Skin epidermis (tissue), 12 donors: ENCODE data around the gene CATSPER2.
"Not testable (repeated sequence)": the region's sequence is repeated elsewhere in the genome, so short reads cannot be mapped to it uniquely, and the experiment has no call there.

ENCODE experiments used
- H3K27ac ChIP-seq, 21 experiments: fragments of 200-600 bp; sonication (generic) in 11 of 21; one replicate each; pipeline ENCODE4 v1.5.0; 2020; ENCODE audit warnings: mild to moderate bottlenecking in 3 of 21, inconsistent platforms in 2 of 21, moderate library complexity in 2 of 21
- H3K4me3 ChIP-seq, 7 experiments: fragments of 200-600 bp; sonication (generic) in 2 of 7; one replicate each; pipeline ENCODE4 v1.5.0; 2020; ENCODE audit warnings: inconsistent platforms in 2 of 7, mild to moderate bottlenecking in 2 of 7, moderate library complexity in 1 of 7

CATSPER2 gene

DNA sequence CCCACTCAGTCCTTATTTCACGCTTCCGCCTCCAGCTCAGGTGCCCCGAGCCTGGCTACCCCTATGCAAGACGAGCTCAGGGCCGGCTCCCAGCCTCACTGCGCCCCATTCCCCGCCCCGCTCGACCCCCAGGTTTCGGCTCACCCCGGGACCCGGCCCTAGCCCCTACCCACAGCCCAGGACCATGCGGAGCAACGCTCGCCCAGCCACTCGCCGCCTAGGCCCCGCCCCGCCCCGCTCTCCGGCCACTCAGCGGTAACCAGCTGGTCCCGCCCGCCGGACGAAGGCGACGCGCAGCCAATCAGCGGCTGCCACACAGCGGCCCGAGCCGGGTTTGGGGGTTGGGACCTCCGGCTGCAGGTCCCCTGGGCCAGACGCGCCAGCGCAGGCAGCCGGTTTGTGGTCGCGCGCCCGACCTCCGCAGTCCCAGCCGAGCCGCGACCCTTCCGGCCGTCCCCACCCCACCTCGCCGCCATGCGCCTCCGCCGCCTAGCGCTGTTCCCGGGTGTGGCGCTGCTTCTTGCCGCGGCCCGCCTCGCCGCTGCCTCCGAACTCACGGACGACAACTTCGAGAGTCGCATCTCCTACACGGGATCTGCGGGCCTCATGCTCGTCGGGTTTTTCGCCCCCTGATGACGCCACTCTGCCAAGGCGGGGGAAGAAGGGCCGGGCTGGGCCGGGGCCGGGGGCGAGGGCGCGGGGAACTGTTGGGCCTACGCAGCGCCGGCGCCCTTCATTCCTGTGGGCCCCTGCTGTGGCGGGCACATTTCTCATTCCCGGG lies at the start of gene CATSPER2:
Gene CATSPER2, minus strand, starts transcription at position 196 of the 781 bp plus-strand sequence. CDS start 783 bp downstream, outside the sequence.
- Histone ChIP-seq H3K4me3 (no peak within 1 kb of the TSS), H3K27ac (no peak within 1 kb of the TSS)

DNA sequence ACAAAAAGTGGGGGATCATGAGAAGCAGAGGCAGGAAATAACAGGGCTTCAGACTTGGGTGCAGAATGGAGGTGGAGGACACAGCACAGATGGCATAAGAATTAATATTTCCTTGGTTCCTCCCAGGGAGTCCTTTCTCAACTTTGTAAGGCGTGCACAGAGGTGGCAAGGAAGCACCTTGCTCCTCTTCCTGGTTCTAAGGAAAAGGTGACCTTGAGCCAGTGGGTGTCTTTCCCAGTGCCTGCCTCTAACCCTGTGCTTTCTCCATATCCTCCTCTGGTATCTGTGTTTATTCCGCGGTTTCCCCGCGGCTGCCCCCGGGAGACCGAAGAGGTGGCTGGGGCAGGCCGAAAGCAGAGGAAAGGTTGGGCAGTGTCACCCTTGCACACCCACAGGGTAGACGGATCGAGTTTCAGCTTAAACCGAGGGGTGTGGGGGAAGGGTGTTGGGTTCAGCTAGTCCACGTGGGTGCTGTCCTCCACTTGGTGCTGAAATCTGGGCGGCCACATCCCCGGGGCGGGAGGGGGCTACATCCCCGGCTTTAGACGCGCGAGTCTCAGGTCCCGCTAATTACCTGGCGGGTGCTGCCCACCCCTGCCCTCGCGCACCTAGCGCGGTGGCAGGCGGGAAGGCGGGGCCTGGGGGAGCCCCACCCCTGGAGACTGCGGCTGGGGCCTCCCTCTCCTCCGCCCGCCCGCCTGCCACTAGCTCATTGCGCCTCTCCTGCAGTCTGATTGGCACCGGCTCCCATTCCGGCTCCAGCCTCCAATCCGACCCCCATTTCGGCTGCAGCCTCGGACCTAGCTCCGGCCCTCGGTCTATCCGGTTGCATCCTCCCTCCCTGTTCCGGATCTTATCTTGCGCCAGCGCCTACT lies 44.7 kb upstream of the CATSPER2 start, which contains the start of gene CKMT1A:
Gene CKMT1A, plus strand, starts transcription at position 712 of the 875 bp plus-strand sequence. CDS start 192 bp downstream, outside the sequence.
- not testable (repeated sequence) for H3K27ac ChIP-seq, H3K4me3 ChIP-seq

DNA sequence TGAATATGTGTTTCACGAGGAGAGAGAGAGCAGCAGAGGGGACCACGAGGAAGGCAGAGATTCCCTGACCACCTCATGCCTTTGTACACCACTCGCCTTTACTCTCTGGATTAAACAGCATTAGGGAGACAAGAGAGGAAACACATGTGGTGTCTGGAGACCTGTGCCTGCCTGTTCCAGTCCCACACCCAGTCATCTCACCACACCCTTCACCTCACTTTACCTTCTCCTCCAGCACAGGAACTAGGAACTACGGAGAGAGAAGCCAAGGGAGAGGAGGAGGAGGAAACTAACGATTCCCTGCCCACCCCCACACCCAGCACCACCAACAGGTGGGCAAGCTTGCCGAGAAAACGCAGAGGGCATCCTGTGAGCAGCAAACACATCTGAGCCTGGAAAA lies 44.0 kb upstream of the CATSPER2 start:
- H3K27ac ChIP-seq, H3K4me3 ChIP-seq: not testable (repeated sequence)

DNA sequence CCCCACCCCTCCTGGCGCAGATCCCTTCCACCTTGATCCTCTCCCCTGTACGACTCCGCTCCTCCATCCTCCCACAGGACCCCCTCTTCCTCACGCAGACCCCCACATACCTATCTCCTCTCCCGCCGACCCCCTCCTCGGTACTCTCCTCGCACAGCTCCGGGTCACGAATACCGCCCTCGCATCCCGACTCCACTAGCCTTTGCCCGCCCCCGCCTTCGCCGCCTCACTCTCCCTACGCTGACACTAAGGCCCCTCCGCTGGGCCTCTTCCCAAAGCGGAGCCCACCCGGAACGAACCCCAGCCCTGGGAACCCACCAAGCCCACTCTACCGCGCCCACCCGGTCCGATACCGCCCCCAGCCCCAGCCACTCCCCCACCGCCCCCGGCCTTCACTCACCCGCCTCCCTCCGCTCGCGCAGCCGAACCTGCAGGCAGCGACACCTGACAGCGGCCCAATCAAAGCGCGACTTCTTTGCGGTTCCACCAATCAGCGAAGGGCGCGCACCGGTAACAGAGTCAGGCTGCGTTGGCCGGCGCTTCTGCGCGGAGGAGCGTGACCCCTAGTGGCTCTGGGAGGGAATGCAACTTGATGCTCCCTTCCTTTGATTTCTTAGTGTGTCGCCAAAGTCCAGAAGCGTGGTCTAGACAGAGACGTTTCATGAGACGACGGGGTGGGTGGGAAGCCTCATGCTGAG lies 41.1 kb upstream of the CATSPER2 start:
- H3K4me3 ChIP-seq, H3K27ac ChIP-seq: not testable (repeated sequence)

DNA sequence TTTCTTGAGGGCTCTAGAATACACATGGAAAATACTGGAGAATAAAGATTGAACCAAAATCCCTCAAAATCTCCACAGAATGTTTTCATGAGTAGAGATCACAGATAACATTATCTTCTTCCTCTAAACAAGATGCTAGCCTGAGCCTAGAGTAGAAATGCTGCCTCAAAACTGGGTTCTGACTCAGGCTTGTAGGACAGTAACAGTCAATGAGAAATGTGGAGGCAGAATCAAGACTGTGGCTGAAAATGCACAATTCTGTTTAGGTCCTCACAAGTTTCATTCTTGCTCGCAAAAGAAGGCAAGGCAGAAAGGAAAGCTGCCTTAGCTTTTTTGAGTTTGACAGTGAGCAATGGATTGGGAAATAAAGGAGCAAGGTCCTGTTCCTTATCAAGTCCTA lies 25.5 kb upstream of the CATSPER2 start:
- not testable (repeated sequence) for H3K4me3 ChIP-seq, H3K27ac ChIP-seq

DNA sequence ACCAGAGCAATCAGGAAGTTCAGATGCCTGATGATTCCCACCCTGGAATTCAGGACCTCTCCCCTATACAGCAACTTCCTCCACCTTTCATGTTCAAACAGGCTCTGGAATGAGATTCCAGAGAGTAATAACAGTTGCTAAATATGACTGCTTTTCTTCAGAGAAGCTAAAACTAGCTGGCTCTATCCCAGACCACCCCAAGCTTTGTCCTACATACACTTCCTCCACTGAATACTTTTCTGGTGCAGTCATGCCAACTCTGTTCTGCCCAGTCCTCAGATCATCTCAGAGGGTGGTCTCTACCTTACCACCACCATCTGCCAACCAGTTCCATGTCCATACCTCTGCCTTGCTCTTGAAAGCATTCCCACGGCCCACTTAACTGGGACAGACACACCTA lies 17.5 kb upstream of the CATSPER2 start:
- H3K27ac ChIP-seq, H3K4me3 ChIP-seq: not testable (repeated sequence)

DNA sequence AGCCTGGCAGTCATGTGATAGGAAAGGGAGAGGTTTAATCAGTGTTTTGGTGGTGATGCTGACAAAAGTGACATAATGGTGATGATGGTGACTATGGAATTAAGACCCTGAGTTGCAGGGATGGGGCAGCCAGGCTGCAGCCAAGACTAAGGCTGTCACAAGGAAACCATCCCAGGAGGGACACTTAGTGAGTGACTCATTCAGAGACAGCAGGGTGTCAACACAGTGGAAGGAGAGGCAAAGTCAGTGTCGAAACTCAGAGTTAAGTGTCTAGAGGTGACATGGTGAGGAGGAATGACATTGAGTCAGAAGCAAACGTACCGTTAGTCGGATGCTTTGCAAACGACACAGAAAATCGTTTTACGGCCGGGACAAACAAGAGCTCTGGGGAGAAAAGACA lies 14.7 kb upstream of the CATSPER2 start:
- H3K27ac ChIP-seq: not testable (repeated sequence)

DNA sequence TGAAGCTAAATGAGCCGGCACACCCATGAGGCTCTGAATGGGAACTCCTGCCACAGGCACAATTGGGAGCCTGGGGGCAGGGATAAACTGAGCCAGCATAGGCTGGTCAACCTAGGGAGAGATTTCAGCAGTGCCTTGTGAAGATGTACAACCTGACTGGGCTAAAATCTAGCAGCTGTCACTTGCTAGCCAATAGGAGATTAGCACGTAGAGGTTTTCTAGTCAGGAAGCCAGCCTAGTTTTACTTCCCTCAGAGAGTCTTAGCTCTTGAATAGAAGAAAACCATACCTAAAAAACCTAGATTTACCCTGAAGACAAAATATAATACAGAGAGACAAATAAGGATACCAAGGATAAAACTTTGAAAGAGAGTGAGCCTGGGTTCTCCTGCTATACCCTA lies 13.6 kb upstream of the CATSPER2 start:
- H3K27ac ChIP-seq, H3K4me3 ChIP-seq: not testable (repeated sequence)

More for the DNA sequence above, 14.7 kb upstream of the CATSPER2 start:
- H3K4me3 ChIP-seq: not testable (repeated sequence)

DNA sequence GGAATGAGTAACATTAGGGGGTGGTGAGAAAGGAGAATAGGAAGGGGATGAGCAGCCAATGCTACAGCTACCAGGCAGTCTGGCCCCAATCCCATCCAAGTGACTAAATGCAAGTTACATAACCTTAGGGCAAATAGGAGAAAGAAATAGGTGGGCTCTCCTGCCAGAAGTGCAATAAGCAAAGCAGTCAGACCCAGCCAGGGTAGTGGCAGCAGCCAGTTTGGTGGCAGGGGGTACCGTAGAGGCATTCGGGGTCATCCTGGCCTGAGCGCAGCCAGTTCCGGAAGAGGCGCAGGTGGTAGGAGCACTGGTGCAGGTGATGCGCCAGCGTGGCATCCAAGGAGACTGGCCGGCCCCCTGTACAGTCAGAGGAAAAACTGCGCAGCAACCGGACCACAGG lies 11.1 kb upstream of the CATSPER2 start:
- H3K4me3 ChIP-seq, H3K27ac ChIP-seq: not testable (repeated sequence)

DNA sequence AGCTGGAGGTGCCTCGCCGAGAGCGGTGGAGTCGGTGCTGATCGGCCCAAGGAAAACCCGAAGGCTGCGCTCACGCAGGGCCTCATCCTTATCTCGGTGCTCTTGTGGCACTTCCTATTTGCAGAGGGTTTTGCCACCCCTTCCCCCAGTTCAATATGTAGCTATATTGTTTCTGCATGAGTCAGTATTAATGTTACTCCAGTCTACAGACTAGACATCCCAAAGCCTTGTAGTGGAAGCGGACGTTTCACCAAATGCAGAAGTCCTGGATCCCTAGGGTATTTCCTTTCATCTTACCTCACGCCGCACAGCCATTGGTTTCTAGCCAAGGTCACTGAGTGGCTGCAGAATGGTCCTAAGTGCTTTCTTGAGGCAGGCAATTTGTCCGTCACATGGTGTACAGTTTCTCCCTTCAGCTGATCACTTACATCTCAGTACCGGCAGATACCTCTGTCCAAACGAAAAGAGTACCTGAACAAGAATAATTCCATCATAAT lies 834 bp upstream of the CATSPER2 start:
- H3K4me3 ChIP-seq, H3K27ac ChIP-seq: not testable (repeated sequence)

DNA sequence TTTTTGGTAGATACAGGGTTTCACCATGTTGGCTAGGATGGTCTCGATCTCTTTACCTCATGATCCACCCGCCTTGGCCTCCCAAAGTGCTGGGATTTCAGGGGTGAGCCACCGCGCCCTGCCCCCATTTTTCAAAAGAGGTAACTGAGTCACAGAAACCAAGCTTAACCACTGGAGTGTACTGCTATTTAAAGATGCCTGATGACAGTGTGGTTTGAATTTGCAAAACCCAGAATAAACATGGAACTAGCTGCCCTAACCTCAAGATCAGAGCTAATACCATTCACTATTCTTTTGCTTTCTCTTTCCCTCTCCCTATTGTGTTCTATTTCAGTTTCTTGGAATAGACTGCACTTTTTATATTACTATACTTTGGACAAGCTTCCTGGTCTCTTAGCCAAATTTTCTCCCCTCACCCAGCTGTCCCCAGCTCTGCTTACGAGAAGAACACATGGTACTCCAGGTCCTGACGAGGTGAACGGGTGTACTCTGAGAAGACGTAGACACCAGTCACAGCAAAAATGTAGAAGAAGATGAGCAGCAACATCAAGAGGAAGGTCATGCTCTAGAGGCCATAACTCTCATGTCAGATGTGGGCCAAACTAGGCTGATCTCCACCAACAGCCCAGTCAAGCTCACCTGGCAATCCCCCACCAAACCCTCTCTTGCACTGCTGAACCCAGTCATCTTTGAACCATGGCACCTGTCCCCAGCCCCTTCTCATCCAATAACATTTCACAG lies 10.0 kb downstream of the CATSPER2 start:
- not testable (repeated sequence) for H3K4me3 ChIP-seq, H3K27ac ChIP-seq

DNA sequence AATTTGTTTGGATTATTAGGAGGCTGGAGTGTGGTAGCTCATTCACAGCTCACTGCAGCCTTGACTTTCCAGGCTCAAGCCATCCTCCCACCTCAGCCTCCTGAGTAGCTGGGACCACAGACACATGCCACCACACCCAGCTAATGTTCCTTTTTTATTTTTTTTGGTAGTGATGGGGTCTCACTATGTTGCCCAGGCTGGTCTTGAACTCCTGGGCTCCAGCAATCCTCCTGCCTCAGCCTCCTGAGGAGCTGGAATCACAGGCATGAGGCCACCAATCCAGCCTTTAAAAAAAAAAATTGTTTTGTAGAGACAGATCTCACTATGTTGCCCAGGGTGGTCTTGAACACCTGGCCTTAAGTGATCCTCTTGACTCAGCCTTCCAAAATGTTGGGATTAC lies 21.7 kb downstream of the CATSPER2 start:
- not testable (repeated sequence) for H3K27ac ChIP-seq, H3K4me3 ChIP-seq

DNA sequence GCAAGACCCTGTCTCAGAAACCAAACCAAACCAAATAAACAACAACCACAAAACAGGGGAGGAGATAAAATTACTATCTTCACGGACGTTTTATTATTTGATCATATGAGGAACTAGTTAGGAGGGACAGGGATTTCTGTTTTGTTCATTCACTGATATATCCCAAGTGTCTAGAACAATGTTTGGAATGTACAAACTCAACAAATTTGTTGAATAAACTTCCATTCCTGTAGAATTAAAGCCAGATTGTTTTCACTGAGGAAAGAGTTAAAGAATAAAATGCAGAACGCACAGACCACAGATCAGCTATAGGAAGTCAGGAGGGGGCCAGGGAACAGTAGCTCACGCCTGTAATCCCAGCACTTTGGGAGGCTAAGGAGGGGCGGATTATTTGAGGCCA lies 23.5 kb downstream of the CATSPER2 start:
- H3K27ac ChIP-seq: no peak overlapping the region
- H3K4me3 ChIP-seq: no peak overlapping the region

DNA sequence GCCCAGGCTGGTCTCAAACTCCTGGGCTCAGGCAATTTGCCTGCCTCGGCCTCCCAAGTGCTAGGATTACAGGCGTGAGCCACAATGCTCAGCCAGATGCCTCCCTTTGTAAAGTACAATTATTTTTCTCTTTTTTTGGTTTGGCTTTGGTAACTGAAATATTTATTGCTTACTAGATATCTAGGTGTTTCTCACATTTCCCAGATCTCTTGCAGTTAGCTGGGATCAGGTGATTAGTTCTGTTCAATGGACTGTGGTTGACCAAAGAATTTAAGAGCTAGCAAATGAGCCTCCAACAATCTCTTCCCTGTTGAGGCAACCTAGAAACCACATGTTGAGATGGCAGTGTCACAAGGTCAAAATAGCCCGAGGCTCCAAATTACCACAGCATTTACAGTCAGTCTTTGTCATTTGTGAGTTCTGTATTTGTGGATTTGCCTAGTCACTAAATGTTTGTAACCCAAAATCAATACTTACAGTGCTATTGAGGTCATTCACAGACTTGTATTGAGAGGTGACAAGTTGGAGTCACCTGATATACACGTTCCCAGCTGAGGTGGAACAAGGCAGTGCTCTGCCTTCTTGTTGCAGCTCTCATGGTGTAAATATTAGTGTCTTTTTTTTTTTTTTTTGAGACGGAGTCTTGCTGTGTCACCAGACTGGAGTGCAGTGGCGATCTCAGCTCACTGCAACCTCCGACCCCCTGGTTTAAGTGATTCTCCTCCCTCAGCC lies 26.4 kb downstream of the CATSPER2 start:
- H3K4me3 ChIP-seq, H3K27ac ChIP-seq: not testable (repeated sequence)

DNA sequence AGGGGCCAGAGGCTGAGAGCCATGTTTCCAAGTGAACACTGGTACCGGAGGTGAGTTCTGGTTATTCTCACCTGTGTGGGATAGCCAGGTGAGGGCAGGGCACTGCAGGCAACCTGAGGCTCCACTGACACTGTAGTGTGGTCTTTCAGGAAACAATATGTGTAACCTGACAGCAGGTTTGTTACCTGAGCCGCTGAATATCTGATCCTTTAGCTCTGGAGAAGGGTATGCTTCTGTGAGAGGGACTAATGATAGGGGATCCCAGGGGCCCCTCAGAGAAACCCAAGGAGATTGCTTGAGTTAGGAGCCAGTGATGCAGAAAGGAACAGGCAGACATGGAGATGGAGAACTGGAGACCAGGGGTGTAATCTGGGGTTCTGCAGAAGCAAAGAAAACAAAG lies 29.9 kb downstream of the CATSPER2 start, which contains the start of gene STRC:
Gene STRC, minus strand, starts transcription at position 101 of the 400 bp plus-strand sequence. Its CDS starts 78 bp downstream, at position 23.
- H3K4me3 ChIP-seq, H3K27ac ChIP-seq: not testable (repeated sequence)

DNA sequence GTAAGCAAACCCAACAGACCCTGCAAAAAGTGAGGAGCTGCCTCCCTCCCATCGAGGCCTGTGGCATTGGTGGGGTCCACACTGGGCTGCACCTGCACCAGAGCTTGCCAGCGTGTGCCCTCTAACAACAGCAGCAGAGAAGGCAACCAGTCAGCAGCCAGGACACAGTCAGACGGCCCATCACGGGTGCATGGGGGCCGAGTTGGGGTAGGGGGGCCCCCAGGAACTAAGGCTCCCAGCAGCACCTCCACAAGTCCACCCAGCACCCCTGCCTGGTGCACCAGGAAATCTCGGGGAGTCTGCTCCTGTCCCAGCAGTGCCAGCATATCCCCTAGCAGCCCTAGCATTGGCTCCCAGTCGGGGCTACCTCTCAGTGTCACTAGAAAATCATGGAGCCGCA lies 30.9 kb downstream of the CATSPER2 start:
- not testable (repeated sequence) for H3K27ac ChIP-seq, H3K4me3 ChIP-seq

DNA sequence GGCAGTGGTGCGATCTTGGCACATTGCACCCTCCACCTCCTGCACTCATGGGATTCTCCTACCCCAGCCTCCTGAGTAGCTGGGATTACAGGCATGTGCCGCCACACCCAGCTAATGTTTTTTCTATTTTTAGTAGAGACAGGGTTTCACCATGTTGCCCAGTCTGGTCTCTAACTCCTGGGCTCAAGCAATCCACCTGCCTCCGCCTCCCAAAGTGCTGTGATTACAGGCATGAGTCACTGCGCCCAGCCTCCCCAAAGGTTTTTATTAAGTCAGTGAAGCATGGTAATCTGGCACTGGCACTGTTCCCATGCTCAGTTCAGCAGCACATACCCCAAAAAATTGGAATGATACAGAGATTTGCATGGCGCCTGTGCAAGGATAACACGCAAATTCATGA lies 46.4 kb downstream of the CATSPER2 start:
- H3K4me3 ChIP-seq, H3K27ac ChIP-seq: not testable (repeated sequence)

DNA sequence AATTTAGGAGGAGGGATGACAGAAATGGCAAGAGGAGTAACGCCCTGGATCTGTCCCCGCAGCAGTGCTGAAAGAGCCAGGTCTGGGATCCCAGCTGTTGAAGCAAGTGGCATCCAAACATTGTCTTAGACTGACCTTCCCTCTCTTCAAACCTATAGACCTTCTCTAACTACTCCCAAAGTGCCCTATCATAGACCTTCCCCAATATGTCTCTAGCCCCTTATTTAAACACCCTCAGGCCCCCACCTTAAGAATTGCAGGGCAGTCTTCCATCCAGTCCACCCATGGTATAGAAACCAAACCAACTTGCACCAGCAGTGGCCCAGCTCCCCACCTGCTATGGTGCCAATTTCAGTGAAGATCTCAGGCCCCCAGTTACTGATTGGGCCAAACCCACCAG lies 48.4 kb downstream of the CATSPER2 start:
- not testable (repeated sequence) for H3K27ac ChIP-seq, H3K4me3 ChIP-seq

DNA sequence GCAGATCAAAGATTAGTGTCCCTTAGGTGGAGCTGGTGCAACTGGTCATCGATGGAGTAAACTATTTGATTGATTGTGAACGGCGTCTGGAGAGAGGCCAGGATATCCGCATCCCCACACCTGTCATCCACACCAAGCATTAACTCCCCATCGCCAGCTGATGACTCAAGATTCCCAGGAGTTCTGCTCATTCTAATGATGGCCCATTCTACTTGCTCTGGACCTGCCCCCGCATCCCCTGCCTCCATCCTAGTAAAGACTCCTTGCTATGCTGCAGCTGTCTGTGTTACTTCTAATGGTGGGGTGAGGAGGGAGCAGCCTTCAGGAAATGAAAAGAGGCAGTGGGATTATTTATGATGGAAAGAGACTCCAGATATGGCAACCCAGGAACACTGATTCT lies 49.5 kb downstream of the CATSPER2 start:
- H3K4me3 ChIP-seq, H3K27ac ChIP-seq: not testable (repeated sequence)
